ENCODE measurements around the gene PARP6. TPM values are rescaled to one million over a fixed set of nuclear protein-coding genes. Genes with fewer than 3 reads are reported as not detected.

PARP6 gene
- total RNA-seq, 1 experiment from 2014 or later: 85.7 TPM

- H3K4me1 ChIP-seq (ENCODE audit: control insufficient read depth, insufficient read depth, low read length): no peaks in the 10 kb centered on the region
- no TSS peak for BruUV-seq (replicated peaks)
- TF ChIP-seq TCF7L2 (IDR thresholded peaks at IDR 0.05; ENCODE audit: low read depth, low read length) (no peak), REST (IDR thresholded peaks at IDR 0.05; ENCODE audit: insufficient read depth in 1 of 2, low read depth in 2 of 2, low read length in 1 of 2) (no peak), POLR2AphosphoS5 (IDR thresholded peaks at IDR 0.05; ENCODE audit: low read depth, low read length) (no peak), CTCF (IDR thresholded peaks at IDR 0.05) (no peak), SIN3A (IDR thresholded peaks at IDR 0.05; ENCODE audit: borderline replicate concordance, insufficient read depth, low read depth, low read length) (no peak)
- H3K4me3 ChIP-seq (ENCODE audit: low read depth in 2 of 2, low read length in 2 of 2): no peak overlapping the region
- ATAC-seq (no peak), DNase-seq (ENCODE audit: low read depth, low spot score) (no peak)
- POLR2A ChIA-PET: no interaction called here
- H3K27me3 ChIP-seq (ENCODE audit: control insufficient read depth, insufficient read depth, low read length): no peaks in the 10 kb centered on the region; the same call in 1 of the 2 replicates
- in situ Hi-C loops (cut with HindIII; ENCODE audit: low pct_unique_long_range_greater_than_20kb, low sequenced_read_pairs) (no loop called here), intact Hi-C loops (cut with micrococcal nuclease; ENCODE audit: unreplicated experiment) (no loop called here)
- CTCF ChIA-PET: no interaction called here
- no peaks in the 10 kb centered on the region for H3K36me3 ChIP-seq (ENCODE audit: control insufficient read depth, insufficient read depth, low read length)
- H3K9me3 ChIP-seq (ENCODE audit: control insufficient read depth, insufficient read depth, low read depth, low read length): no peaks in the 10 kb centered on the region
- H3K27ac ChIP-seq (ENCODE audit: low read length): no peak overlapping the region
Observed at GRCh38 chr15:72307026-72307425, 34.7 kb upstream of the PARP6 start.

- ATAC-seq: no peak
- DNase-seq (ENCODE audit: low read depth, low spot score): no peak
- no peaks in the 10 kb centered on the region for H3K36me3 ChIP-seq (ENCODE audit: control insufficient read depth, insufficient read depth, low read length)
- intact Hi-C loops (cut with micrococcal nuclease; ENCODE audit: unreplicated experiment) (no loop called here), in situ Hi-C loops (cut with HindIII; ENCODE audit: low pct_unique_long_range_greater_than_20kb, low sequenced_read_pairs) (no loop called here)
- BruUV-seq (replicated peaks): no TSS peak
- POLR2A ChIA-PET: no interaction called here
- no peaks in the 10 kb centered on the region for H3K9me3 ChIP-seq (ENCODE audit: control insufficient read depth, insufficient read depth, low read depth, low read length)
- TF ChIP-seq CTCF (IDR thresholded peaks at IDR 0.05) (no peak), SIN3A (IDR thresholded peaks at IDR 0.05; ENCODE audit: borderline replicate concordance, insufficient read depth, low read depth, low read length) (no peak), REST (IDR thresholded peaks at IDR 0.05; ENCODE audit: insufficient read depth in 1 of 2, low read depth in 2 of 2, low read length in 1 of 2) (no peak), TCF7L2 (IDR thresholded peaks at IDR 0.05; ENCODE audit: low read depth, low read length) (no peak), POLR2AphosphoS5 (IDR thresholded peaks at IDR 0.05; ENCODE audit: low read depth, low read length) (no peak)
- no peak overlapping the region for H3K27ac ChIP-seq (ENCODE audit: low read length)
- no peaks in the 10 kb centered on the region for H3K4me1 ChIP-seq (ENCODE audit: control insufficient read depth, insufficient read depth, low read length)
- CTCF ChIA-PET: no interaction called here
- H3K4me3 ChIP-seq (ENCODE audit: low read depth in 2 of 2, low read length in 2 of 2): no peak overlapping the region
- H3K27me3 ChIP-seq (ENCODE audit: control insufficient read depth, insufficient read depth, low read length): no peaks in the 10 kb centered on the region; the same call in 1 of the 2 replicates
Observed at GRCh38 chr15:72306211-72306785, 33.9 kb upstream of the PARP6 start.
